HG02678 (cell line): ENCODE data around the gene ZNF473.
"Not testable (repeated sequence)": the region's sequence is repeated elsewhere in the genome, so short reads cannot be mapped to it uniquely, and the experiment has no call there.

Source experiments
- ATAC-seq: cut with Tn5 transposase; IDR thresholded peaks from one replicate; pipeline ENCODE4 v1.9.1; 2021; ENCODE audit warnings: mild to moderate bottlenecking, moderate library complexity; ENCODE audit not compliant: unreplicated experiment

Gene ZNF473

DNA sequence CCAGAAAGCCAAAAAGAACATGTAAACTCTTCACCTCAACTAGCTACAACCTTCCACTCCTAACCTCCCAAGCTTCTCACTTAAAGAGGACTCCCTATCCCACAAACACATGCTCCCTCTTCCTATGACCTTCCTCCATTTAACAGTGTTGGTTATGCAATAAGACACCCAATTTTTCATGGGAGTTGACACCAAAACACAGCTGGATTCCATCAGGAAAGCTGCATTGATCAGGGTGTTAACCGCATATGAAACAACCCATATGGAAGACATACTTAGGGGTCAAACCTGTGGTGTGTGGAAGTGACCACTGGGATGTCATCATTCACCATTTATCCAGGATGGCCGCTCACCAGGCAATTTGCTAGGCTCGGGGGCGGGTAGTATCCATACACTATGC is 21.9 kb downstream of the ZNF473 start:
- no peak for ATAC-seq

DNA sequence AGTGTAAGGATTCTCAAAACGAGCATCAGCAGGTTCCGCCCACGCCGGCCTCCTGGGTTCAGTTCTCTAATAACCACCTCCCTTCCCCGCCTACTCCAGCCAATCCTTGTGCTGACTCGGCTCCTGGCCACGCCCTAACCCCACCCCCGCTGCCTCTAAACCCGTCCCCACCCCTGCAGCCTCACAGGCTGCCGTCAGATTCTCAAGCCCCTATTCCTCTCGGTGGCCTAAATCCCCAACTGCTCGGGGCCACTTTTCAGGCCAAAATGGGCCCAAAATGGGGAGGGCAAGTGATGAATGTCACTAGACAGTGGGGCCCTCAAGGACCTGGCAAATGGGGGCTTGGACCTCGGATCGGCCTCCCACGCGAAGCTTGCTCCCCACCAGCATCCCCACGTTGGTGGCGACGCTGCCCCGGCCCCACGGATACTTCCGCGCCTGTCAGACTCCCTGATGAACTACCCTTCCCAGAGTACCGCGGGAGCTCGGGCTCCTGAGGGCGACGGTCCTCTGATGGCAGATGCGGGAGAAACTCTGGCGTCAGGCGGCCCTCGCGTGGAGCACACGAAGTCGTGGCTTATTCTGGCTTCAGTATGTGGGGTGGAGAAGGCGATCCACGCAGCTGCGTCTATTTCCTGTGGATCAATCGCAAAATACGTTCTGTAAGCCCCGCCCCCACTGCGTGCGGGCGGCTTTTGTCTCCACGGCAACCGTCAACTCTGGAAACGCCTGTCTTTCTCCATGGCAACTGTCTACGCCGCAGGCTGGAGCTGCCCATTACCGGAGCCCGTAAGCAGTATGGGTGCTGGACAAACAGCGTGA is 24.8 kb downstream of the ZNF473 start:
- no peak for ATAC-seq

DNA sequence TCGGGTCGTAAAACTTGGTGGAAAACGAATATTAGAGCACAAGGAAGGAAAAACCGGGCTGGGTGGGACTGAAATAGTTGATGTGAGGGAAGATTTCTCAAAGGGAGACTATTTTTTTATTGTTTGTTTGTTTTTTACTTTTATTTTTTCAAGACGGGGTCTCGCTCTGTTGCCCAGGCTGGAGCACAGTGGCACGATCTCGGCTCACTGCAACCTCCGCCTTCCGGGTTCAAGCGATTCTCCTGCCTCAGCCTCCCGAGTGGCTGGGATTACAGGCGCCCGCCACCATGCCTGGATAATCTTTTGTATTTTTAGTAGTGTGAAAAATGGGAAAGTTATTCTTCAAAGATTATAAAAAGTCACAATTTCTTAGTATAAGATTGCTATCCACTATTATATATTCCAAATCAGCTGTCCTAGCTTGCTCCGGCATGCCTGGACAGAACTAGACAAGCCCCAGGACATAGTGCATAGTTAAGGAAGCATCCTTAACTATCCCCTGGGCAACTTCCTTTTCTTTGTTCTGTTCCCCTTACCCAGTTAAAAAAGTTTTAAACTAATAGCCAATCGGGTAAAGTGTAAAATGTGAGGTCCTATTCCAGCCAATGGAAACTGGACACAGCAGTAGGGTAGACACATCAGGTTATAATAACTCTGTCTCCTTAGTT is 25.6 kb downstream of the ZNF473 start:
- ATAC-seq: not testable (repeated sequence)

DNA sequence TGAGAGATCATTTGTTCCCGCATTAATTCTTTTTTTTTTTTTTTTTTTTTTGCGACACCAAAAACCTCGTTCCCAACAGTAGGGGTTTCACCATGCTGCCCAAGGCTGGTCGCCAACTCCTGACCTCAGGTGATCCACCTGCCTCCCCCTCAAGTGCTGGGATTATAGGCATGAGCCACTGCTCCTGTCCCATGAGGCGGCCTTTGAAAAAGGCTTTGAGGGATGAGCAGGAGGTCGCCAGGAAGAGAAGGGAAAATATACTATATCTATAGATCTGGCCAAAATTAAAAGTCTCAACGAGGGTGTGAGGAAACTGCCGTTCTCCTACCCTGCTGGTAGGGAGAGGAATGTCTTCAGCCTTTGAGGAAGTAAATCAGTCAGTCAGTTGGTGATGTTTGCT is 26.2 kb downstream of the ZNF473 start:
- ATAC-seq: no peak

DNA sequence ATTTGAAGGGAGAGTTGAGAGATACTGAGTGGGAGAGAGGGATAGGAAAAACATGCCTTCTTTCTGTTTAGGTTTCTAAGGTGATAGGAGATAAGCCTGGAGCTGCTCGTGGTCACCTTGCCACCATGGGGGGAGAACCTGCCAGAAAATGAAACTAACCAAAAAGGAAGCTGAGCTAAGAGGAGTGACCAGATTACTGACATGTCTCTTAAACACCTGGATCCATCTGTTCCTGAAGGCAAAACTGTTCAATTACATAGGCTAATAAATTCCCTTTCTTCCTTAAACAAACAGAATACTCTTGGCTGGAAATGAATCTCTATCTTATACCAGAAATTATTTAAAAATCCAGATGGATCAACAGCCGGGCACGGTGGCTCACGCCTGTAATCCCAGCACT is 27.3 kb downstream of the ZNF473 start:
- ATAC-seq: no peak

DNA sequence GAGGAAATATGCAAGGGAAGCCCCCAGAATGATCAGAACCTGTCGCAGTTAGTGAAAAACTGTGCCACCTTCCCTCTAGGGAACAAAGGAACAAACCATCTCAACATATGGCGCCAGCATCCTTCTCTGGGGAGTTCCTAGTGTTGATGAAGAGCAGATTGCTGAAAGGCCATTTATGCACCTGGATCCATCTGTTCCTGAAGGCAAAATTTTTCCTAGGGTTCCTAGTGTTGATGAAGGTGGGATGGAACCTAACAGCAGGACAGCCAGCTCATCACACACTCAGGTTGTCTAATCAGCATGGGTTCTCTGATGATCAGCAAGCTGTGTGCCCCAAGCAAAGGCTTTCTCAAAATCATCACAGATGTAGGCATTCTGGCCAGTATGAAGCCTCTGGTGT is 32.6 kb downstream of the ZNF473 start:
- ATAC-seq: no peak

DNA sequence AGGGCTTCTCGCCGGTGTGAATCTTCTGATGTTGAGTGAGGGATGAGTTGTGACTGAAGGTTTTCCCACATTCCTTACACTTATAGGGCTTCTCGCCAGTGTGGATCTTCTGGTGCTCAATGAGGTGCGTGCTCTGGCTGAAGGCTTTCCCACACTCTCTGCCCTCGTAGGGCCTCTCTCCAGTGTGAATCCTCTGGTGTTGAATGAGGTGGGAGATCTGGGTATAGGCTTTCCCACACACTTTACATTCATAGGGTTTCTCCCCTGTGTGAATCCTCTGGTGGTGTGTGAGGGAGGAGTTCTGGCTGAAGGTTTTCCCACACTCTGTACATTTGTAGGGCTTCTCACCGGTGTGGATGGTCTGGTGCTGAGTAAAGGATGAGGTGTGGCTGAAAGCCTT is 33.2 kb downstream of the ZNF473 start:
- no peak for ATAC-seq

DNA sequence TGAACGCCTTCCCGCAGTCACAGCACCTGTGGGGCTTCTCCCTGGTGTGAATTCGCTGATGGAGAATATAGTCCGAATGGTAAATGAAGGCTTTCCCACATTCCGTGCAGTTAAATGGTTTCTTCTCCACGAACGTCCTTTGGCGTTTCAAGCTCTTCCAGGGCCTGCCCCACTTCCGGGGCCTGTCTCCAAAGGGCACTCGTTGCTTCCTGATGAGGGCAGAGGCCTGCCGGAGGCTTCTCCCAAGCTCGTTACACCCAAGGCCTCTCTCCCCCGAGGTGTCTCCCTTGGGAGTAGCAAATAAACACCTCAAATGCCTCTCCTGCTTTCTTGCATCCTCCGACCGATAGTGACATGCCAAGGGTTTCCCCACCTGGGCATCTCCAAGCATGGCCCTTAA is 34.3 kb downstream of the ZNF473 start:
- no peak for ATAC-seq

DNA sequence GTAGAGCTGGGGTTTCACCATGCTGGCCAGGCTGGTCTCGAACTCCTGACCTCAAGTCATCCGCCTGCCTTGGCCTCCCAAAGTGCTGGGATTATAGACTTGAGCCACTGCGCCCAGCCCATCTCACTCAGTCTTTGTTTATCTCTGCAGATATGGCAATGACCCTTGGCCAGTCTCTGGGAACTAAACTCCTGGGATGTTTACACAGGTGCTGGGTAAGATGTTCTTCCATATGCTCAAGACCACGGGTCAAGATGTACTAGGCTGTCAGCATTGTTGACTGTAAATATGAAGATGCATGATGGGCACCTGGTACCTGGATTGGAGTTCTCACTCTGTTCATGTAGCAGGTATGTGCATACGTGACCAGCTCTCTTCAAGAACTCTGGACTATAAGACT is 35.8 kb downstream of the ZNF473 start:
- ATAC-seq: no peak

DNA sequence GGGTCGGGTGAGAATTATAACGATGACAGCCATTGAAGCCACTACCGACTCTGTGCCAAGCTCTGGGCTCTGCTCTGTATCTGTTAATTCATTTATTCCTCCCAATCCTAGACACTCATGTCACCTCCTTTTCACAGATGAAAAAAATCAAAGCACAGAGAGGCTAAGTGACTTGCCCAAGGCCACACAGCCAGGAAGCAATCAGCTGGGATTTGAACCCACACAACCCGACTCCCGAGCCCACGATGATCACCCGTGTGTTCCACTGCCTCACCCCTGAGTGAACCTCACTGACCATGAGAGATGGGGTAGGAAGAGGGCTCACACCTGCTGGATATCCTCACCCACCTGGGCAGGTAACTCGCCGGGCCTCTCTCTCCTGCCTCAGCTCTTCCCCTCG is 40.1 kb downstream of the ZNF473 start:
- no peak for ATAC-seq

DNA sequence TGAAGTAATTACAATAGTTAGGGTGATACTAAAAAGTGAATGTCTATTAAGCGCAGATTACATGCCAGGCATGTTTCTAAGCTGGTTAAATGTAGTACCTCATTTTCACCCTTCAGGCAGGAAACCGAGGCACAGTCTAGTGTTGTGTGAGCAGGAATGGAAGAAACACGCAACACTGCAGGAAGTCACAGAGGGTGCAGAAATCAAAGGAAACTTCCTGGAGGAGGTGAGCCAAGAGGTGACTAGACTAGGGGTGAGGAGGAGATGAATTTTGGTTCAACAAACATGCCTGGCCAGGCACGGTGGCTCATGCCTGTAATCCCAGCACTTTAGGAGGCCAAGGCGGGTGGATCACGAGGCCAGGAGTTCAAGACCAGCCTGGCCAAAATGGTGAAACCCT is 41.8 kb downstream of the ZNF473 start:
- ATAC-seq: no peak

DNA sequence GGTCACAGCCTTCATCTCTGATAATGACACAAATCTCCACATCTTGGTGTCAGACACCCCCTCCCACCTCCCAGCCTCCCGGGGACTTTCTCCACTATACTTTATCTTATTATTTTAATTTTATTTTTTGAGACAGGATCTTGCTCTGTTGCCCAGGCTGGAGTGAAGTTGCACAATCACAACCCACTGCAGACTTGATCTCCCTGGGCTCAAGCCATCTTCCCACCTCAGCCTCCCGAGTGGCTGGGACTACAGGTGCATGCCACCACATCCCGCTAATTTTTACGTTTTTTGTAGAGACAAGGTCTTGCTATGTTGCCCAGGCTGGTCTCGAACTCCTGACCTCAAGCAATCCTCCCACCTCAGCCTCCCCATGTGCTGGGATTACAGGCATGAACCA is 42.6 kb downstream of the ZNF473 start:
- ATAC-seq: not testable (repeated sequence)

DNA sequence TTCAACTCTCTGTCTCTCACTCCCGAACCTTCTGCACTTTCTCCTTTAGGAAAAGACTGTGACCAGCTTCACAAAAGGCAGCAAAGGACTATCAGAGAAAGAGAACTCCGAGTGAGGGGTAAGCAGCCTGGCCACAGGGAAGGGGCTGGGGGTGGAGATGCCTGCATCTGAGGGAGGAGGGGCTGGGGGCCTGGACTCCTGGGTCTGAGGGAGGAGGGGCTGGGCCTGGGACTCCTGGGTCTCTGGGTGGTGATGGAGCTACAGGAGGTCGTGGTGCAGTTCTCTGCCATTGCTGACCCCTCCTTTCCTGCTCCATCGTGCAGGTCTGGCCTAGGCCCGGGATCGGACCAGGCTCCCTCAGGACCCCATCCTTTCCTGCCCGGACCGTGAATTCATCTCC is 49.3 kb downstream of the ZNF473 start:
- ATAC-seq: not testable (repeated sequence)

DNA sequence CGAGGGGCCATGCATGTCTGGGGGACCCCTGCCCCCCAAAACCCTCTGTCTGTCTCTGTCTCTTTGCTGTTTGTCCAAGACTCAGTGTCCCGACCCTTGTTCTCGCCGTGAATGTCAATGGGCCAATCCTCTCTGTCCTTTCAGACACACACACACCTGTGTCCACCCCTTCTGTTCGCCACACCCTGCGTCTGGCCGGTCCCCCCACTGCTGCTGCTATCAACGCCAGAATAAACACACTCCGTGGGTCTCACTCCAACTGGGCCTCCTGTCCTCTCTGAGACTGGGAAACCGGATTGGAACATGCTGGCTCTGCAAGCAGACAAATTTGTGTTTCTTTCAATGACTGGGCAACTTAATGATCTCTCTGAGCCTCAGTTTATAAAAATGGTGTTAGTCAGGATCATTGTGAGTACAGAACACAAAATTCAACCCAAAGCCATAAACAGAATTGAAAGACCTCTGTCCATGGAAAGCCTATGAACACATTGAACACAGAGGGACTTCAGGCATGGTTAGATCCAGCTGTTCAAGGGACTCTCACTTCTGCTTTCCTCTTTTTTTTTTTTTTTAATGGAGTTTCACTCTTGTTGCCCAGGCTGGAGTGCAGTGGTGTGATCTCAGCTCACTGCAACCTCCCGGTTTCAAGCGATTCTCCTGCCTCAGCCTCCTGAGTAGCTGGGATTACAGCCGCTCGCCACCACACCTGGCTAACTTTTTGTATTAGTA is 50.0 kb downstream of the ZNF473 start:
- not testable (repeated sequence) for ATAC-seq

DNA sequence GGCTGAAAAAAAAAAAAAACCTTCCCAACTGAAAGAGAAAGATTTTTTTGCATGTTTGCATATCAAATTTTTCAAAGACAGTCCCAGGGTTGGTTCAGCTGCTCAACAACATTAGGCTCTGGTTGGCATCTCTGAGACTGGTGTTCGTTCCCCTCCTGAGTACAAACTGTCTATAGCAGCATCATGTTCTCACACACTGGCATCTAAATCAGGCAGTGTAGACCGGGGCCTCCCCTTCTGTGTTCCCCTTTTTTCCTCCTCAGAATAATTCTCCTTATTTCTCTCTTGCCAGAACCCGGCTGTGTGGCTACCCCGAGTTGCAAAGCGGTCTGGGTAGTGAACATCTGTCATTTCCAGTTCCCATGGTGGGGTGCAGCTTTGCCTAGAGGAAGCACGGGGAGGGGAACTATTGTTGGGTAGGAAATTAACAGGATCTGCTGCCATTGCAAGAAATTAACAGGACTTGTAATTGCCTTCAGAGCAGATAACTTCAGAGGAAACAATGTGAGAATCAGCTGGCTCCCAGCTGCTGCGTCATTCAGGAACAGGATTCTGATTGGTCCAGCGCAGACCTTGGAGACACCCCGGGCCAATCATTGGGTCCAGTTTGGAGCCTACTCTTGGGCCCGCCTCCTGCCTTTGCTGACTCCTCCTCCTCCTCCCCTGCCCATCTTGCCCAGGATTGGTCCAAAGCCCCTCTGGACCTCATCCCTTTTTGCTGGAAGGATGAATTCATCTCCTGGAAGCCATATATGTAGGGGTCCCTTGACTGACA is 51.0 kb downstream of the ZNF473 start:
- not testable (repeated sequence) for ATAC-seq

DNA sequence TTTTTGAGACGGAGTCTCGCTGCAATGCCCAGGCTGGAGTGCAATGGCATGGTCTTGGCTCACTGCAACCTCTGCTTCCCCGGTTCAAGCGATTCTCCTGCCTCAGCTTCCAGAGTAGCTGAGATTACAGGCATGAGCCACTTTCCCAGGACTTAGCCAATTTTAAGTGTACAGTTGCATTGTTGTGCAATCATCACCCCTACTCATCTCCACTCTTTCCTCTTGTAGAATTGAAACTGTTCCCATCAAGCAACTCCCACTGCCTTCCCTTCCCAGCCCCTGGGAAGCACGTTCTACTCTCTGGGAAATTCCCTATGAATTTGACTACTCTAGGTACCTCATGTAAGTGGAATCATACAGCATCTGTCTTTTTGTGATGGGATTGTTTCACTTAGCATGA is 53.2 kb downstream of the ZNF473 start:
- ATAC-seq: not testable (repeated sequence)

DNA sequence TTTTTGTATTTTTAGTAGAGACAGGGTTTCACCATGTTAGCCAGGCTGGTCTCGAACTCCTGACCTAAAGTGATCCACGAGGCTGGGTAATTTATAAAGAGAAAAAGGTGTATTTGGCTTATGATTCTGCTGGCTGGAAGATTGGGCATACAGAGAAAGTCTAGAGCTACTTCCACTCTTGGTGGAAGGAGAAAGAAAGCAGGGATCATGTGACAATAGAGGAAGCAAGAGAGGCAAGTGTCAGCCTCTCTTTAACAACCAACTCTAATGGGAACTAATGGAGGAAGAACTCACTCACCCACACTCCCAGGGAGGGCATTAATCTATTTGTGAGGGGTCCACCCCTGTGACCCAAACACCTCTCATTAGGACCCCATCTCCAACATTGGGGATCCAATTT is 58.6 kb downstream of the ZNF473 start:
- not testable (repeated sequence) for ATAC-seq

DNA sequence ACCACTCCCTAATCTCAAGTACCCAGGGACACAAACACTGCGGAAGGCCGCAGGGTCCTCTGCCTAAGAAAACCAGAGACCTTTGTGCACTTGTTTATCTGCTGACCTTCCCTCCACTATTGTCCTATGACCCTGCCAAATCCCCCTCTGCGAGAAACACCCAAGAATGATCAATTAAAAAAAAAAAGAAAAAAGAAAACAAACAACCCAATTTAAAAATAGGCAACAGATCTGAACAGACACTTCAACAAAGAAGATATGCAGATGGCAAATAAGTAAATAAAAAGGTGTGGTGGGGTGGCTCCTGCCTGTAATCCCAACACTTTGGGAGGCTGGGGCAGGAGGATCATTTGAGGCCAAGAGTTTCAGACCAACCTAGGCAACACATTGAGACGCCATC is 61.3 kb downstream of the ZNF473 start:
- not testable (repeated sequence) for ATAC-seq

DNA sequence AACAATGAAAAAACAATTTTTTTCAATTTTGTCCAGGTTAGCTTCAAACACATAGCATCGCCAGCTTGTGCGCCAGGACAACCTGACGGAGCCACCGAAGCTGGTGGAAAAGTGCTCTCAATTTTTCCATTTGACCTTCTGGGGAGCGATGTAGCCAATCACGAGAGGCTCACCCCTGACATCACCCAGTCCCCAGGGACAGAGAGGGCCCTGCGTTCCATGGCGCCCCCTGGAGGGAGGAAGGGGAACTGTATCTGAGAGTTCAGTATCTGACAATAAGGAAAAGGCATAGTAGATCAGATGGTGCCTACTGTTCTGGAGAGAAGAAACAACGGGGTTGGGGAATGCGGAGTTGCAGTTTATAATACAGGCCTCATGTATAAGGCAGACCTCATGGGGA is 64.9 kb downstream of the ZNF473 start:
- ATAC-seq: not testable (repeated sequence)

DNA sequence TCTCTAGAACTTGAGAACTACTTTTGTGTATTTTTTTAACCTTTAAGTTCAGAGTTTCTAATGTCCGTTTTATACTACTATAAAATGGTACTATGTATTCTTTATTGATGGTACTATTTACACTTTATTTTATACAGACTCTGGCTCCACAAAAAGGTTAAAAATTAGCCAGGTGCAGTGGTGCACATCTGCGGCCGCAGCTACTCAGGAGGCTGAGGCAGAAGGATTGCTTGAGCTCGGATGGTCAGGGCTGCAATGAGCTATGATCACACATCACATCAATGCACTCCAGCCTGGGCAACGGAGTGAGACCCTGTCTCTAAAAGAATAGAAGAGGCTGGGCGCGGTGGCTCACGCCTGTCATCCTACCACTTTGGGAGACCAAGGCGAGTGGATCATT is 66.0 kb downstream of the ZNF473 start:
- not testable (repeated sequence) for ATAC-seq

DNA sequence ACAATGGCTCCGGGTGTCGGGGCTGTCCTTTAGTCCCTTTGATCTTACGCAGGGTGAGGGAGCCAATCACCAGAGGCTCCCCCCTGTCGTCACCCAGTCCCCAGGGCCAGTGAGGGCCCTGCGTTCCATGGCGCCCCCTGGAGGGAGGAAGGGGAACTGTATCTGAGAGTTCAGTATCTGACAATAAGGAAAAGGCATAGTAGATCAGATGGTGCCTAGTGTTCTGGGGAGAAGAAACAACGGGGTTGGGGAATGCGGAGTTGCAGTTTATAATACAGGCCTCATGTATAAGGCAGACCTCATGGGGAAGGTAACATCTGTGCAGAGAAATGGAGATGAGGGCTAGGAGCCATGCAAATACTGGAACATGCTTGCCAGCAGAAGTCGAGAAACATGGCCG is 66.8 kb downstream of the ZNF473 start:
- ATAC-seq: not testable (repeated sequence)
